ENCODE measurements around the gene ADGRG2.

DNA sequence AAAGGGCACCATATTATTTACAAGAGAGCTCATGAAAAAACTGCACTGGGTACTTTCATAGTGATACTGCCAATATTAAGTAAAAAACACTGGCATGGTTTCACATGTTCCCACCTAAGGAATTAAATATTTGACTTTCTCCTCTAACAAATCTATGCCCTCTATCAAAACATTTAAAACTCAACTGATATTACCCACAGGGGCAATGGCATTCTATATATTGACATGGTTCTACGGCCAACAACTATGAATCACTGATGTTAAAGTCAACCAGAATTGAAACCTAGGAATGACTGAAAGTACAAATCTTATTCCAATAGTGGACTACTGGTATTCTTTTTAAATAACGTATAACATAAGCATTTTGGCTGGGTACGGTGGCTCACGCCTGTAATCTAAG, 166.6 kb downstream of the ADGRG2 start:
- TF ChIP-seq BACH2 (CRISPR knock-in tag; IDR thresholded peaks at IDR 0.05; ENCODE audit: borderline replicate concordance): no peak
- no peak for TF ChIP-seq RARB (CRISPR knock-in tag; IDR thresholded peaks at IDR 0.05)
- TF ChIP-seq CSDC2 (CRISPR knock-in tag; IDR thresholded peaks at IDR 0.05): no peak
- no peak for TF ChIP-seq ZNF565 (CRISPR knock-in tag; conservative IDR thresholded peaks at IDR 0.05; ENCODE audit: low read depth)
- TF ChIP-seq GLIS3 (CRISPR knock-in tag; IDR thresholded peaks at IDR 0.05): no peak
- TF ChIP-seq ZFP3 (CRISPR knock-in tag; IDR thresholded peaks at IDR 0.05): no peak
- TF ChIP-seq ISL1 (CRISPR knock-in tag; IDR thresholded peaks at IDR 0.05): no peak
- TF ChIP-seq, protein P1, sequence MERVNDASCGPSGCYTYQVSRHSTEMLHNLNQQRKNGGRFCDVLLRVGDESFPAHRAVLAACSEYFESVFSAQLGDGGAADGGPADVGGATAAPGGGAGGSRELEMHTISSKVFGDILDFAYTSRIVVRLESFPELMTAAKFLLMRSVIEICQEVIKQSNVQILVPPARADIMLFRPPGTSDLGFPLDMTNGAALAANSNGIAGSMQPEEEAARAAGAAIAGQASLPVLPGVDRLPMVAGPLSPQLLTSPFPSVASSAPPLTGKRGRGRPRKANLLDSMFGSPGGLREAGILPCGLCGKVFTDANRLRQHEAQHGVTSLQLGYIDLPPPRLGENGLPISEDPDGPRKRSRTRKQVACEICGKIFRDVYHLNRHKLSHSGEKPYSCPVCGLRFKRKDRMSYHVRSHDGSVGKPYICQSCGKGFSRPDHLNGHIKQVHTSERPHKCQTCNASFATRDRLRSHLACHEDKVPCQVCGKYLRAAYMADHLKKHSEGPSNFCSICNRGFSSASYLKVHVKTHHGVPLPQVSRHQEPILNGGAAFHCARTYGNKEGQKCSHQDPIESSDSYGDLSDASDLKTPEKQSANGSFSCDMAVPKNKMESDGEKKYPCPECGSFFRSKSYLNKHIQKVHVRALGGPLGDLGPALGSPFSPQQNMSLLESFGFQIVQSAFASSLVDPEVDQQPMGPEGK (CRISPR knock-in tag; IDR thresholded peaks at IDR 0.05; ENCODE audit: borderline replicate concordance): no peak

Data from SK-N-SH treated with all-trans-retinoic acid at 6 μM for 48 hours (cell line).